VCaP (cell line): ENCODE results near the gene BANF1.

Source experiments
- H3K27ac ChIP-seq: fragments of 450-650 bp; 2 replicates; pipeline ENCODE4 v1.5.1; 2017
- TF ChIP-seq, protein P1 (sequence below): fragments of 450-650 bp; conservative IDR thresholded peaks from 2 replicates; pipeline ENCODE4 v1.5.1; 2017; ENCODE audit warnings: mild to moderate bottlenecking, moderate library complexity

BANF1 gene

DNA sequence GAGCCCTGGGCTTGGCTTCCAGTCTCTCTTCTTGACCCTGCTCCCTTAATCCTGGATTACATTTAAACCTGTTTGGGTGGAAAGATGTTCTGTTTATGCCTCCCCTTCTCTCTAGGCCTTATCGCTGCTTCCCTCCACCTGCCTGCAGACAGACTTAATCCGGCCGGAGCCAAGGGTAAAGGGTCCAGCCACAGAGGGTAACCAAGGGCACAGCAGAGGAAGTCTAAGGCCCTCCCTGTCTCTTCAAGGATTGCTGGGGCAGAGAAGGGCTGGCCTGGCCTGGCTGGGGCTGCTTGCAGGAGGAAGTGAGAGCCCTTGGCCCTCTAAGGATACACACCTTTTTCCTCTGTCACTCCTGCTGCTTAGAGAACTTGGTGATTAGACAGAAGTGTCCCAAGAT is 44.6 kb downstream of the BANF1 start:
- TF ChIP-seq, protein P1, sequence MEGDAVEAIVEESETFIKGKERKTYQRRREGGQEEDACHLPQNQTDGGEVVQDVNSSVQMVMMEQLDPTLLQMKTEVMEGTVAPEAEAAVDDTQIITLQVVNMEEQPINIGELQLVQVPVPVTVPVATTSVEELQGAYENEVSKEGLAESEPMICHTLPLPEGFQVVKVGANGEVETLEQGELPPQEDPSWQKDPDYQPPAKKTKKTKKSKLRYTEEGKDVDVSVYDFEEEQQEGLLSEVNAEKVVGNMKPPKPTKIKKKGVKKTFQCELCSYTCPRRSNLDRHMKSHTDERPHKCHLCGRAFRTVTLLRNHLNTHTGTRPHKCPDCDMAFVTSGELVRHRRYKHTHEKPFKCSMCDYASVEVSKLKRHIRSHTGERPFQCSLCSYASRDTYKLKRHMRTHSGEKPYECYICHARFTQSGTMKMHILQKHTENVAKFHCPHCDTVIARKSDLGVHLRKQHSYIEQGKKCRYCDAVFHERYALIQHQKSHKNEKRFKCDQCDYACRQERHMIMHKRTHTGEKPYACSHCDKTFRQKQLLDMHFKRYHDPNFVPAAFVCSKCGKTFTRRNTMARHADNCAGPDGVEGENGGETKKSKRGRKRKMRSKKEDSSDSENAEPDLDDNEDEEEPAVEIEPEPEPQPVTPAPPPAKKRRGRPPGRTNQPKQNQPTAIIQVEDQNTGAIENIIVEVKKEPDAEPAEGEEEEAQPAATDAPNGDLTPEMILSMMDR: no peak
- no peak overlapping the region for H3K27ac ChIP-seq

DNA sequence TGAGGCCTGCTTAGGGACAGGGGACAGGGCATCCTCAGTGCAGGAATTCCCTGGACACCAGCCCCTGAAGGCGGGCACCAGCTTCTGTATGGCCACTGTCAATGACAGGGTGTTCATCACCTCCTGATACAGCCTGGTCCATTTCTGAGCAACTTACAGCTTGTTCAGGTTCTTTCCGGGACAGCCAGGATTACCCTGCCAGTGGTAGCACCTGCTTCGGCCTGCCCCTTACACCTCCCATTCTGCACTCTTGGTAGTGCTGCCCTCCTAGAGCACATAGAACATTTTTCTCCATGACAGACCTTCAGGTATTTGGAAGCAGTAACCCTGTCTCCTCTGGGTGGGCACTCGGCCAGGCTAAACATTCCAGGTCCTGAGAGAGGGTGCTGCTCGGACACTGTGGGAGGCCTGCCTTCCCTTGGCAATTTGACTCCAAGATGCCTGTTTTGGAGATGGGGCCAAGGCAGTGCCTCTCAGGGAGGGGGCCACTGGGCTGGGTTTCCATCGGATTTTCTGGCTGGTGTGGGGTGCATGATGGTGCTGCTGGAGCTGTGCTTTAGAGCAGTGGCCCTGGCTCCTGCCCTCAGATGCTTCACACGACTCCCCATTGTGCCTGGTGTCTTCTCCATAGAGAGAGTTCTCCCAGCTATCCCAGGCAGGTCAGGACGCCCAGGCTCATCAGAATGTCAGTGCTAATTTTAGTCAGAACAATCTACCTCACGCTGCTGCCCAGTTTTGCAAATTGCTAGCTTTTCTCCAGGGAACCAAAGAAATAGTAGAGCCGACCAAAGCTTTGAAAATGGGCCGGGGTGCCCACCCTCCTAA is 45.5 kb downstream of the BANF1 start:
- TF ChIP-seq, protein P1: no peak
- no peak overlapping the region for H3K27ac ChIP-seq

DNA sequence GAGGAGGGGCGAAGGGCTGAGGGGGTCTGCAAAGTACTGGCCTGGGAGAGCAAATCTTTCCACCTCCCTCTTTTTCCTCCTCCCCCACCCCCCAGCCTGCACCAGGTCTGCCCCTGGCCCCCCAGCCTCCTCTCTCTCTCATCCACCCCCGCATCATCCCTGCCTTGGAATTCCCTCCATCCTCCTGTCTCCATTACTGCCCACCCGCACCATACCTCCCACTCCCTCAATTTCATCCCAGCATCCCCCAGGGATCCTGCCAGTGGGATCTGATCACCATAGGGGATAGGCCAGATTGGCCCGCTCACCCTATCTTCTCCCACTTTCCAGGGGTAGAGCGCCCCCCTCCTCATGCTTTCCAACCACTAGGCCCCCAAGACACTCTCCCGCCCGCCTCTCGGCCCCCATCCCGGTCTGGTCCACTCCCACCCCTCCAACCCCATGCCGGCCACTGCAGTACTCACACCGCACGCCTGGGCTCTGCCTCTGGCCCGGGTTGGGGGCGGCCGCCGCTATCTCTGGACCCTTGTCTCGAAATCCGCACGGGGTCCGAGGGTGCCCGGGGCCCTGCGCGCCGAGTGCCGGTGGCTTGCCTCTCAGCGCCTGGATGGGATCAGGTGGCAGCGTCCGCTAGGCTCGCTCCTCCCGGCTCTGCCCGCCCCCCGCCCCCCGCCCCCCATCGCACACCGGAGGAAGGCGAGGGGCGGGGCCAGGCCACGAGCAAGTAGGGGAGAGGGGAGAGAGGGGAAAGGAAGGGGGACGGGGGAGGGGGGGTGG is 46.4 kb downstream of the BANF1 start, which contains the start of gene GAL3ST3:
Gene GAL3ST3, minus strand, starts transcription at position 615 of the 777 bp plus-strand sequence. CDS start 3,746 bp downstream, outside the sequence.
- TF ChIP-seq, protein P1: no peak
- peak within 1 kb of the TSS; percentile 97 for H3K27ac ChIP-seq

DNA sequence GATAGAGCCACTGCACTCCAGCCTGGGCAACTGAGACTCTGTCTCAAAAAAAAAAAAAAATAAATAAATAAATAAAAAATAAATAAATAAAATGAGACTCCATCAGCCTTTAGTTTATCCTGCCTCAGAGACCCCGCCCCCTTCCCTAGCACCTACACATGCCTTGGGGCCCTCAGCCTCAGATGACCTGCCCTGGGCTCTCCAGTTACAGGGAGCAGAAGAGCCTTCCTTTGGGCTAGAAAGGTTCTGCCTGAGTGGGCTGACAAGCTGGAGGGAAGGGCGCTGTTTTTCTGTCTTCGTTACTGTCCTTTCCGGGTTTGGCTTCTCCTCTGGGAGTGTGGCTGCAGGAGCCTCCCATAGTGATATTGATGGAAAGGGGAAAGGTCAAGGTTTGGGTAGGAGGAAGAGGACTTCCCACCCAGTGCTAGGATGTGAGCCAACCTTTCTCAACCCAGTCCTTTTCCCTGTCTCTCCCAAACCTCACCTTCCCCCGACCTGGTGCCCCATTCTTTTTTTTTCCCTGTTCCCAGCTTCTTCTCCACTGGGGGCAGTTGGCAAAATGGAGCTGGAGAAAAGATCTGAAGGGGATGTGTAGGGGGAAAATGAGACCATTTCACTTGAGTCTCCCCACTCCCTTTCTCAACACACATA is 48.4 kb downstream of the BANF1 start:
- peak overlapping the region; percentile 97 for H3K27ac ChIP-seq
- TF ChIP-seq, protein P1: no peak; the same call in 1 of the 2 replicates

DNA sequence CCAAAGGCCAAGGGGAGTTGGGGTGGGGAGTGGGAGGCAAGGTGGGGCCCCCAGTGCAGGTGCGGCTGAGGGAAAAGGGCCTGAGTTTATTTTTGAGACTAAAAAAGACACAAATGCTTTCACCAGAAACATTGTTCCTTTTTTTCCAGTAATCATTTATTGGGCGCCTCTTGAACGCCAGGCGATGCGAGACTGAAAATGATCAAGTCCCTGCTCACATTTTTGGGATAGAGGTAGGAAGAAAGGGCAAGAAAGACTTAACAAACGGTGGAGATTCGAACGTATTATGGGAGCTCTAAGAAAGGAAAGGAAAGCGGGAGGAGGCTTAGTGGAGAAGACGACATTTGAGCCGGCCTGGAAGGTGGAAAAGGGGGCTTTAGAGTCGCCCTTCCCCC is 49.1 kb downstream of the BANF1 start:
- peak overlapping the region; percentile 97 for H3K27ac ChIP-seq
- TF ChIP-seq, protein P1: no peak

DNA sequence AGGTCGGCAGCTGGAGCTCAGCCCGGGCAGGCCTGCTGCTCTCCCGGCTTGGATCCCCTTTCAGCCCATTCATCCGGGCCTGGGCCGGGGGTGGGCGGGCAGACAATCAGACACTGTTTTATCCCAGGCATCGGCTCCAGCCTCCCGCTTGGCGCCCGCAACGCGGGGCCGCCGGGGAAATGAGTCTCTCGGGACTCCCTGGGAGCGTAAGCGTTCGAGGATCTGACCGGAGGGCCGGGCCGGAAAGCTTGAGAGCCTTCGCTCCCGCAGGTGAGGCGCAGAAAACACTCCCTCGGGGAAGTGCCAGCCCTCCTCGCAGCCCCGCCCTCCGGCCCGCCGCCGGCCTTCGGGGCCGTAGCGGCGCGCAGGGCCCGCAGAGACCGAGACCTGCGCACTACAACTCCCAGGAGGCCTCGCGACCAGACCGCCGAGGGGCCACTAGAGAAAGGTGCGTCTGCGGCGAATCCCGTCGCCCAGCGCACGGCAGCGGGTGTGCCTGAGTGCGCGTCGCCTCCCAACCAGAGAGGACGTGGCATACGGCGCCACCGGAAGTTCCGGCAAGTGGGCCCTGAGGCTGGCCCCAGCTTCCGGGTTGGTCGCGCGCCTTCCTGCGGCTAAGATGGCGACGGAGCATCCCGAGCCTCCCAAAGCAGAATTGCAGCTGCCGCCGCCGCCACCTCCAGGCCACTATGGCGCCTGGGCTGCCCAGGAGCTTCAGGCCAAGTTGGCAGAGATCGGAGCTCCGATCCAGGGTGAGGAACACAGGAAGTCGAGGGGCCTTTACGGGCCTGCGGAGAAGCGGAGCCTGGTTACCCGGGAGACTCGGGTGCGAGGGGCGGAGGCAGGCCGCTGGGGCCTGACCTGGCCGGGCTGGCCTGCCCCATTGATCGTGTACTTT is 49.7 kb downstream of the BANF1 start, which contains the start of gene SF3B2:
Gene SF3B2, plus strand, starts transcription at position 599 of the 898 bp plus-strand sequence. Its CDS starts 21 bp downstream, at position 620.
- TF ChIP-seq, protein P1: no peak
- peak within 1 kb of the TSS; percentile 97 for H3K27ac ChIP-seq
